Upper lobe of left lung (tissue), 4 donors: ENCODE results near the gene ERP44.

Source experiments
- POLR2A ChIP-seq, 4 donors: fragments of 450-650 bp; IDR thresholded peaks; one replicate each; pipeline ENCODE4 v1.5.1; 2016 to 2017; ENCODE audit warnings: antibody characterized with exemption in 4 of 4, mild to moderate bottlenecking in 2 of 4
- POLR2AphosphoS5 ChIP-seq, 2 donors: sonication (generic); formaldehyde crosslinking; IDR thresholded peaks; one replicate each; pipeline ENCODE4 v1.5.1; 2017; ENCODE audit warnings: antibody characterized with exemption in 2 of 2
- TF ChIP-seq, protein P1 (sequence below), 6 experiments: fragments of 450-650 bp in 4 of 6; fragments of 200-600 bp in 2 of 6; sonication (generic) in 2 of 6; IDR thresholded peaks; one replicate each; pipeline ENCODE4 v1.5.1; 2016 to 2019; ENCODE audit warnings: antibody characterized with exemption in 6 of 6

DNA sequence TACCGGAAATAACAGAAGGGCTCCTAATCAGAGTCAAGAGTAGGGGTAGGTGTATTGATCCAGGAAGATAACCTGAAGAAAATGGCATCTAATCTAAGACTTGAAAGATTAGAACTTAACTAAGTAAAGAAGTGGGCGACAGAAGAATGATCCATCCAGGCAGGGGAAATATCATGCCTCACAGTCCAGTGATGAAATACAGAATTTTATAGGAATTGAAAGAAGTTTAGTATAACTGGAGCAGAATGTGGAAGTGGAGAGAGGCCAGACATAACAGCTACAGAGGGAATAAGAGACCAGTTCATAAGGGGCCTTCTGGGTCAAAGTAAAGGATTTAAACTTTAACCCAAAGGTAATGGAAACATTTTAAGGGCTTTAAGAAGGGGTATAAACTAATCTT, 42.2 kb downstream of the ERP44 start:
- TF ChIP-seq, protein P1, sequence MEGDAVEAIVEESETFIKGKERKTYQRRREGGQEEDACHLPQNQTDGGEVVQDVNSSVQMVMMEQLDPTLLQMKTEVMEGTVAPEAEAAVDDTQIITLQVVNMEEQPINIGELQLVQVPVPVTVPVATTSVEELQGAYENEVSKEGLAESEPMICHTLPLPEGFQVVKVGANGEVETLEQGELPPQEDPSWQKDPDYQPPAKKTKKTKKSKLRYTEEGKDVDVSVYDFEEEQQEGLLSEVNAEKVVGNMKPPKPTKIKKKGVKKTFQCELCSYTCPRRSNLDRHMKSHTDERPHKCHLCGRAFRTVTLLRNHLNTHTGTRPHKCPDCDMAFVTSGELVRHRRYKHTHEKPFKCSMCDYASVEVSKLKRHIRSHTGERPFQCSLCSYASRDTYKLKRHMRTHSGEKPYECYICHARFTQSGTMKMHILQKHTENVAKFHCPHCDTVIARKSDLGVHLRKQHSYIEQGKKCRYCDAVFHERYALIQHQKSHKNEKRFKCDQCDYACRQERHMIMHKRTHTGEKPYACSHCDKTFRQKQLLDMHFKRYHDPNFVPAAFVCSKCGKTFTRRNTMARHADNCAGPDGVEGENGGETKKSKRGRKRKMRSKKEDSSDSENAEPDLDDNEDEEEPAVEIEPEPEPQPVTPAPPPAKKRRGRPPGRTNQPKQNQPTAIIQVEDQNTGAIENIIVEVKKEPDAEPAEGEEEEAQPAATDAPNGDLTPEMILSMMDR (IDR thresholded peaks at IDR 0.05) = no peak
- TF ChIP-seq POLR2AphosphoS5 (IDR thresholded peaks at IDR 0.05) (no peak), POLR2A (IDR thresholded peaks at IDR 0.05) (no peak)
